K562 (cell line): ENCODE data around the gene ZNF709. TPM values are rescaled to one million over a fixed set of nuclear protein-coding genes. Genes with fewer than 3 reads are reported as not detected.

Source experiments
- ATAC-seq: fragments of 200-7000 bp; cut with Tn5 transposase; 3 replicates; pipeline ENCODE4 v1.9.1; 2020; ENCODE audit warnings: moderate library complexity
- BruUV-seq: library from RNA; stranded (reverse); fragments of 400-500 nt; replicated peaks from 2 replicates; lab custom pipeline; 2021; lab: Mats Ljungman, UMichigan
- CTCF ChIA-PET: fragments of 300-600 bp; formaldehyde crosslinking; extraction: SDS; loops from one replicate; lab custom pipeline; 2021; ENCODE audit warnings: low intra/inter-chr PET ratio; lab: Yijun Ruan, JAX
- POLR2A ChIA-PET: fragments of 300-600, 350-650 bp; sonication (Branson Sonifier 250); formaldehyde crosslinking; extraction: SDS; loops from one replicate; lab custom pipeline; 2021; ENCODE audit warnings: antibody characterized with exemption, inconsistent platforms; lab: Yijun Ruan, JAX
- DNase-seq, 4 experiments: peaks; one replicate each; pipeline versions ENCODE4 v3.0.0 to v3.0.0-alpha.2; 2011 to 2018; ENCODE audit warnings: low spot score in 3 of 4, mixed read lengths in 3 of 4; ENCODE audit errors: extremely low read depth in 1 of 4
- FAIRE-seq: peaks from 2 replicates; lab custom pipeline; 2011; peaks lifted over from hg19 to GRCh38; lab: Jason Lieb, UNC
- H2AFZ ChIP-seq: 2 replicates; pipeline ENCODE4 v1.6.0; 2011; ENCODE audit warnings: low read depth, low read length, control low read depth, inconsistent platforms
- H3K27ac ChIP-seq: fragments of 200-600 bp; 3 replicates; pipeline ENCODE4 v1.8.0; 2011; ENCODE audit warnings: low read depth, mild to moderate bottlenecking, control low read depth, inconsistent platforms, low read length, moderate library complexity, mixed read lengths; ENCODE audit errors: extremely low read depth
- H3K27me3 ChIP-seq, 2 experiments: fragments of 300-600 bp in 1 of 2; 2 replicates in 1 of 2; 3 replicates in 1 of 2; pipeline versions ENCODE4 v1.6.0 to v1.8.0; 2011; ENCODE audit warnings: inconsistent platforms in 2 of 2, low read length in 2 of 2, mild to moderate bottlenecking in 1 of 2, mixed read lengths in 1 of 2, moderate library complexity in 1 of 2; ENCODE audit not compliant: control insufficient read depth in 2 of 2, insufficient read depth in 2 of 2
- H3K36me3 ChIP-seq: fragments of 300-600 bp; 3 replicates; pipeline ENCODE4 v1.8.0; 2011; ENCODE audit warnings: mild to moderate bottlenecking, low read length, inconsistent platforms; ENCODE audit not compliant: control insufficient read depth, insufficient read depth
- H3K4me1 ChIP-seq, 2 experiments: fragments of 200-600 bp in 1 of 2; replicated peaks in 1 of 2; 2 replicates in 1 of 2; 3 replicates in 1 of 2; pipeline versions ENCODE4 v1.5.1 to v1.8.0; 2011; ENCODE audit warnings: inconsistent platforms in 2 of 2, low read length in 2 of 2, mild to moderate bottlenecking in 1 of 2, mixed read lengths in 1 of 2, moderate library complexity in 1 of 2; ENCODE audit not compliant: control insufficient read depth in 2 of 2, insufficient read depth in 2 of 2
- H3K4me2 ChIP-seq: 2 replicates; pipeline ENCODE4 v1.6.1; 2011; ENCODE audit warnings: low read length, control low read depth, inconsistent platforms, mixed read lengths; ENCODE audit not compliant: insufficient read depth
- H3K4me3 ChIP-seq: fragments of 200-600 bp; sonication (generic), shearing (Covaris generic); 2 replicates; pipeline ENCODE4 v1.5.1; 2016; ENCODE audit warnings: control low read depth, inconsistent platforms
- H3K79me2 ChIP-seq: fragments of 200-600 bp; 3 replicates; pipeline ENCODE4 v1.8.0; 2011; ENCODE audit warnings: low read length, inconsistent platforms; ENCODE audit not compliant: control insufficient read depth, insufficient read depth
- H3K9ac ChIP-seq, 2 experiments: 2 replicates each; pipeline versions ENCODE4 v1.6.0 to v1.6.1; 2011; ENCODE audit warnings: low read depth in 2 of 2, low read length in 2 of 2, control low read depth in 1 of 2, inconsistent platforms in 1 of 2, mild to moderate bottlenecking in 1 of 2, mixed read lengths in 1 of 2; ENCODE audit not compliant: insufficient read depth in 1 of 2
- H3K9me1 ChIP-seq: one replicate; pipeline ENCODE4 v1.6.0; 2011; ENCODE audit warnings: inconsistent platforms, mild to moderate bottlenecking, low read length, moderate library complexity; ENCODE audit not compliant: control insufficient read depth, insufficient read depth
- H3K9me3 ChIP-seq: replicated peaks from 2 replicates; pipeline ENCODE4 v1.5.1; 2011; ENCODE audit warnings: low read depth, low read length, inconsistent platforms; ENCODE audit not compliant: control insufficient read depth, insufficient read depth
- H4K20me1 ChIP-seq: replicated peaks from 2 replicates; pipeline ENCODE4 v1.6.1; 2011; ENCODE audit warnings: low read length, inconsistent platforms, mixed read lengths; ENCODE audit not compliant: control insufficient read depth, insufficient read depth
- BRD4 ChIP-seq: fragments of 200-600 bp; sonication (generic); IDR thresholded peaks from 2 replicates; pipeline ENCODE4 v1.6.1; 2017; ENCODE audit warnings: inconsistent platforms
- CREM ChIP-seq: IDR thresholded peaks from 2 replicates; pipeline ENCODE4 v1.6.1; 2014; ENCODE audit warnings: antibody characterized with exemption, low read depth
- E2F3 ChIP-seq: fragments of 250-450 bp; sonication (Bioruptor Pico); IDR thresholded peaks from 2 replicates; pipeline ENCODE4 v1.4.0; 2020; ENCODE audit warnings: mild to moderate bottlenecking
- EHMT2 ChIP-seq: fragments of 450-650 bp; IDR thresholded peaks from 2 replicates; pipeline ENCODE4 v1.6.1; 2018; ENCODE audit warnings: antibody characterized with exemption
- ESRRA ChIP-seq: fragments of 450-650 bp; IDR thresholded peaks from 2 replicates; pipeline ENCODE4 v1.6.1; 2014; ENCODE audit warnings: low read depth, mild to moderate bottlenecking, moderate library complexity, borderline replicate concordance
- KDM4B ChIP-seq, 2 experiments: fragments of 450-650 bp in 1 of 2; sonication (generic) in 1 of 2; IDR thresholded peaks; 2 replicates each; pipeline ENCODE4 v1.6.1; 2016 to 2017; ENCODE audit warnings: borderline replicate concordance in 2 of 2, antibody characterized with exemption in 1 of 2, low read depth in 1 of 2, mild to moderate bottlenecking in 1 of 2
- MLX ChIP-seq, 2 experiments: fragments of 450-650 bp in 1 of 2; sonication (generic) in 1 of 2; formaldehyde crosslinking; conservative IDR thresholded peaks; 2 replicates each; pipeline versions ENCODE4 v1.4.0 to v1.8.1; 2020 to 2022; ENCODE audit warnings: mild to moderate bottlenecking in 1 of 2, missing genetic modification reagents in 1 of 2
- NFE2 ChIP-seq: IDR thresholded peaks from 2 replicates; pipeline ENCODE4 v1.6.1; 2014; ENCODE audit warnings: antibody characterized with exemption, low read depth
- NFIC ChIP-seq: fragments of 450-650 bp; IDR thresholded peaks from 2 replicates; pipeline ENCODE4 v1.6.1; 2017; ENCODE audit warnings: mild to moderate bottlenecking, inconsistent platforms
- NR2F6 ChIP-seq: fragments of 450-650 bp; formaldehyde crosslinking; IDR thresholded peaks from 2 replicates; pipeline ENCODE4 v1.4.0; 2020; ENCODE audit warnings: mild to moderate bottlenecking
- SMAD3 ChIP-seq: fragments of 450-650 bp; formaldehyde crosslinking; conservative IDR thresholded peaks from 2 replicates; pipeline ENCODE4 v1.4.0; 2020; ENCODE audit warnings: mild to moderate bottlenecking
- SMAD4 ChIP-seq: fragments of 250-450 bp; sonication (Bioruptor Pico); conservative IDR thresholded peaks from 2 replicates; pipeline ENCODE4 v1.8.0; 2021; ENCODE audit warnings: inconsistent platforms, mild to moderate bottlenecking, moderate library complexity
- TARDBP ChIP-seq: fragments of 450-650 bp; IDR thresholded peaks from 2 replicates; pipeline ENCODE4 v1.6.1; 2016
- TBP ChIP-seq: optimal IDR thresholded peaks from 2 replicates; pipeline ENCODE3; 2011; ENCODE audit warnings: low read depth, low read length, improper control_type of control experiment
- ZBTB17 ChIP-seq: fragments of 450-650 bp; formaldehyde crosslinking; IDR thresholded peaks from 2 replicates; pipeline ENCODE4 v1.4.0; 2020; ENCODE audit warnings: mild to moderate bottlenecking
- ZNF184 ChIP-seq: sonication (generic); formaldehyde crosslinking; IDR thresholded peaks from 2 replicates; pipeline ENCODE4 v1.5.0; 2020; ENCODE audit warnings: missing genetic modification reagents
- ZNF696 ChIP-seq: fragments of 250-450 bp; sonication (Bioruptor Pico); conservative IDR thresholded peaks from 2 replicates; pipeline ENCODE4 v1.4.0; 2020; ENCODE audit warnings: mild to moderate bottlenecking, moderate library complexity
- ZNF764 ChIP-seq: fragments of 250-450 bp; sonication (Bioruptor Pico); IDR thresholded peaks from 2 replicates; pipeline ENCODE4 v1.4.0; 2020; ENCODE audit warnings: low read depth, mild to moderate bottlenecking, moderate library complexity
- WGBS: fragments of 100-300 bp; shearing (Covaris generic); methylation state at CpG from one replicate; pipeline ENCODE4 v1.1.6; 2016; ENCODE audit warnings: low coverage, mixed read lengths; ENCODE audit not compliant: insufficient coverage; ENCODE audit errors: missing lambda C conversion rate; 5-methylcytosine and 5-hydroxymethylcytosine counted together
- in situ Hi-C: fragments of 300-500 bp; cut with MboI; formaldehyde crosslinking; loops from 4 replicates; pipeline ENCODE4 v1.15.0; 2018; ENCODE audit warnings: inconsistent platforms, mixed read lengths
- intact Hi-C: fragments of 100-400 bp; cut with micrococcal nuclease; formaldehyde crosslinking; loops from 2 replicates; pipeline ENCODE4 v1.14.2; 2022
- polyA plus RNA-seq, 8 experiments: library from polyadenylated mRNA; depleted of rRNA in 4 of 8; stranded (reverse) in 5 of 8; unstranded in 3 of 8; fragments of >200 nt; fragmentation: Nextera tagmentation in 2 of 8; fragmentation: Illumina TruSeq in 1 of 8; extraction: Ambion mirVana in 2 of 8; extraction: Trizol in 1 of 8; gene quantifications; 2 replicates each; pipeline versions ENCODE4 v1.2.1 to v1.2.3, GENCODE V29; 2011 to 2014; ENCODE audit warnings: inconsistent platforms in 1 of 8, missing spikeins in 1 of 8
- total RNA-seq, 7 experiments: library from RNA; depleted of rRNA in 6 of 7; stranded (reverse); fragments of >200 nt in 6 of 7; fragmentation: Illumina TruSeq in 2 of 7; extraction: Trizol in 2 of 7; gene quantifications; 2 replicates each; pipeline versions ENCODE4 v1.2.1 to v1.2.3, GENCODE V29; 2011 to 2021; ENCODE audit warnings: low replicate concordance in 1 of 7
- TF ChIP-seq, protein P1 (sequence below): fragments of 250-450 bp; sonication (Bioruptor Pico); IDR thresholded peaks from 2 replicates; pipeline ENCODE4 v1.8.0; 2022; ENCODE audit warnings: inconsistent platforms, mild to moderate bottlenecking, moderate library complexity, borderline replicate concordance
- TF ChIP-seq, protein P2 (sequence below), 2 experiments: fragments of 200-800 bp in 1 of 2; sonication (Bioruptor generic) in 1 of 2; sonication (generic) in 1 of 2; formaldehyde crosslinking in 1 of 2; IDR thresholded peaks in 1 of 2; conservative IDR thresholded peaks in 1 of 2; 2 replicates each; pipeline versions ENCODE4 v1.5.0 to v1.6.1; 2016 to 2020; ENCODE audit warnings: missing compliant biosample characterization in 1 of 2, missing genetic modification characterization in 1 of 2, missing genetic modification reagents in 1 of 2

ZNF709 gene
- total and polyA plus RNA-seq, 9 of the 15 experiments (the other 6 are each of a cell fraction or from before 2014, with no cell fraction given): 0.07 to 0.69 (median 0.18) TPM

- 30% methylated on average over 2 of the region's 2 CpGs for WGBS
- in situ Hi-C loops: no loop called here
- TF ChIP-seq KDM4B (IDR thresholded peaks at IDR 0.05; ENCODE audit: borderline replicate concordance in 2 of 2, low read depth in 1 of 2) (no peak), E2F3 (CRISPR knock-in tag) (no peak), NR2F6 (CRISPR knock-in tag) (no peak), TARDBP (no peak), ZBTB17 (CRISPR knock-in tag) (no peak), MLX (CRISPR knock-in tag; conservative IDR thresholded peaks at IDR 0.05) (no peak), SMAD4 (CRISPR knock-in tag) (no peak), ESRRA (no peak), TBP (no peak), NFIC (peak; percentile 44), NFE2 (no peak), ZNF764 (no peak), SMAD3 (CRISPR knock-in tag) (no peak), ZNF184 (CRISPR knock-in tag) (no peak), EHMT2 (peak; percentile 45), BRD4 (no peak), ZNF696 (CRISPR knock-in tag) (no peak), CREM (no peak)
- TF ChIP-seq, protein P1, sequence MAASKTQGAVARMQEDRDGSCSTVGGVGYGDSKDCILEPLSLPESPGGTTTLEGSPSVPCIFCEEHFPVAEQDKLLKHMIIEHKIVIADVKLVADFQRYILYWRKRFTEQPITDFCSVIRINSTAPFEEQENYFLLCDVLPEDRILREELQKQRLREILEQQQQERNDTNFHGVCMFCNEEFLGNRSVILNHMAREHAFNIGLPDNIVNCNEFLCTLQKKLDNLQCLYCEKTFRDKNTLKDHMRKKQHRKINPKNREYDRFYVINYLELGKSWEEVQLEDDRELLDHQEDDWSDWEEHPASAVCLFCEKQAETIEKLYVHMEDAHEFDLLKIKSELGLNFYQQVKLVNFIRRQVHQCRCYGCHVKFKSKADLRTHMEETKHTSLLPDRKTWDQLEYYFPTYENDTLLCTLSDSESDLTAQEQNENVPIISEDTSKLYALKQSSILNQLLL: no peak
- TF ChIP-seq, protein P2, sequence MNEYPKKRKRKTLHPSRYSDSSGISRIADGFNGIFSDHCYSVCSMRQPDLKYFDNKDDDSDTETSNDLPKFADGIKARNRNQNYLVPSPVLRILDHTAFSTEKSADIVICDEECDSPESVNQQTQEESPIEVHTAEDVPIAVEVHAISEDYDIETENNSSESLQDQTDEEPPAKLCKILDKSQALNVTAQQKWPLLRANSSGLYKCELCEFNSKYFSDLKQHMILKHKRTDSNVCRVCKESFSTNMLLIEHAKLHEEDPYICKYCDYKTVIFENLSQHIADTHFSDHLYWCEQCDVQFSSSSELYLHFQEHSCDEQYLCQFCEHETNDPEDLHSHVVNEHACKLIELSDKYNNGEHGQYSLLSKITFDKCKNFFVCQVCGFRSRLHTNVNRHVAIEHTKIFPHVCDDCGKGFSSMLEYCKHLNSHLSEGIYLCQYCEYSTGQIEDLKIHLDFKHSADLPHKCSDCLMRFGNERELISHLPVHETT (CRISPR knock-in tag; conservative IDR thresholded peaks at IDR 0.05 in 1 of 2, IDR thresholded peaks at IDR 0.05 in 1 of 2): no peak
Observed at GRCh38 chr19:12411893-12412292, 72.7 kb downstream of the ZNF709 start.

More at GRCh38 chr19:12411893-12412292, 72.7 kb downstream of the ZNF709 start:
- POLR2A ChIA-PET: interaction anchor here (0.9 kb wide), 1 partner anchor 9 kb away, joined by 7 read pairs; no protein-coding TSS in a partner anchor
- no TSS peak for BruUV-seq
- intact Hi-C loops: no loop called here
- H3K4me2 ChIP-seq: no peak overlapping the region; the same call in 1 of the 2 replicates
- H3K79me2 ChIP-seq: no peaks in the 10 kb centered on the region
- no peak overlapping the region for H3K4me3 ChIP-seq
- peak in 2 of 4 experiments; percentile 52 to 53 for DNase-seq
- peaks cover 4 to 5% of the 10 kb centered on the region in 2 experiments; a peak in 4 of 5 replicates for H3K4me1 ChIP-seq
- CTCF ChIA-PET: no interaction called here
- FAIRE-seq: peak; percentile 75
- H3K9me3 ChIP-seq: no peaks in the 10 kb centered on the region; the same call in 1 of the 2 replicates
- peak overlapping the region; percentile 34; the same call in 1 of the 3 replicates for H3K27ac ChIP-seq
- H3K9ac ChIP-seq: no peak overlapping the region
- H3K36me3 ChIP-seq: no peaks in the 10 kb centered on the region
- H3K27me3 ChIP-seq: no peaks in the 10 kb centered on the region
- no peaks in the 10 kb centered on the region for H4K20me1 ChIP-seq
- no peaks in the 10 kb centered on the region for H3K9me1 ChIP-seq
- peak; percentile 83 for ATAC-seq
- H2AFZ ChIP-seq: peak overlapping the region; percentile 52
